GM21619 (cell line): ENCODE measurements around the gene PRR12.

Experiments used
- ATAC-seq: cut with Tn5 transposase; IDR thresholded peaks from one replicate; pipeline ENCODE4 v1.9.1; 2021; ENCODE audit not compliant: unreplicated experiment

PRR12 gene

GRCh38 chr19:49643466-49643865 is 52.5 kb downstream of the PRR12 start:
- ATAC-seq, result no peak

GRCh38 chr19:49645592-49645991 is 54.6 kb downstream of the PRR12 start:
- no peak for ATAC-seq

- no peak for ATAC-seq
These were observed 55.0 kb downstream of the PRR12 start for GRCh38 chr19:49645995-49646394.

- ATAC-seq, result no peak
These were observed 55.6 kb downstream of the PRR12 start for GRCh38 chr19:49646586-49646985.

GRCh38 chr19:49651029-49651819 is 60.2 kb downstream of the PRR12 start:
- ATAC-seq, result no peak

- ATAC-seq, result no peak
These were observed 61.0 kb downstream of the PRR12 start for GRCh38 chr19:49651820-49652550.

- no peak for ATAC-seq
These were observed 61.8 kb downstream of the PRR12 start for GRCh38 chr19:49652551-49653465.

- ATAC-seq, result no peak
These were observed 62.5 kb downstream of the PRR12 start for GRCh38 chr19:49653466-49653806.

- no peak for ATAC-seq
These were observed 63.6 kb downstream of the PRR12 start for GRCh38 chr19:49654581-49654980.

- ATAC-seq, result no peak
These were observed 64.8 kb downstream of the PRR12 start for GRCh38 chr19:49655570-49656455.

GRCh38 chr19:49656456-49657109 is 65.6 kb downstream of the PRR12 start:
- ATAC-seq, result no peak

GRCh38 chr19:49657493-49658138 is 66.6 kb downstream of the PRR12 start:
- ATAC-seq, result no peak

GRCh38 chr19:49658139-49658517 is 67.1 kb downstream of the PRR12 start:
- no peak for ATAC-seq

- no peak for ATAC-seq
These were observed 67.8 kb downstream of the PRR12 start for GRCh38 chr19:49658566-49659442.

- ATAC-seq, result no peak
These were observed 69.5 kb downstream of the PRR12 start for GRCh38 chr19:49660338-49660961.

GRCh38 chr19:49662011-49662410 is 71.0 kb downstream of the PRR12 start:
- ATAC-seq, result no peak

GRCh38 chr19:49663224-49663623 is 72.2 kb downstream of the PRR12 start:
- no peak for ATAC-seq
